NB4 (cell line): ENCODE results near the gene ALKBH3.

Experiments used
- CTCF ChIP-seq: IDR thresholded peaks from one replicate; pipeline ENCODE4 v1.5.1; 2012; ENCODE audit warnings: low read depth, low read length
- MYC ChIP-seq: IDR thresholded peaks from 2 replicates; pipeline ENCODE4 v1.6.1; 2011; ENCODE audit warnings: low read depth, low read length
- POLR2A ChIP-seq: IDR thresholded peaks from 2 replicates; pipeline ENCODE4 v1.6.1; 2011; ENCODE audit warnings: mild to moderate bottlenecking; ENCODE audit not compliant: insufficient read length; ENCODE audit errors: extremely low read depth

- TF ChIP-seq CTCF (no peak), POLR2A (no peak), MYC (no peak)
These were observed 68.0 kb downstream of the ALKBH3 start for GRCh38 chr11:43948341-43949225.
